Endothelial cell of umbilical vein (primary cell): ENCODE results near the gene MDFI. TPM values are rescaled to one million over a fixed set of nuclear protein-coding genes. Genes with fewer than 3 reads are reported as not detected.

Source experiments
- BruUV-seq: library from RNA; stranded (reverse); fragments of 400-500 nt; replicated peaks from 2 replicates; lab custom pipeline; 2021; lab: Mats Ljungman, UMichigan
- CTCF ChIA-PET: fragments of 300-600, 350-600 bp; sonication (Branson Sonifier 250); formaldehyde crosslinking; loops from one replicate; lab custom pipeline; 2021; ENCODE audit warnings: antibody characterized with exemption, inconsistent platforms; lab: Charles Lee
- POLR2A ChIA-PET: fragments of 300-600, 350-600 bp; sonication (Branson Sonifier 250); formaldehyde crosslinking; loops from one replicate; lab custom pipeline; 2021; ENCODE audit warnings: antibody characterized with exemption, inconsistent platforms; lab: Charles Lee
- DNase-seq: peaks from one replicate; pipeline ENCODE4 v3.0.0-alpha.2; 2011; ENCODE audit warnings: low read depth, low spot score
- FAIRE-seq: peaks from 2 replicates; lab custom pipeline; 2011; peaks lifted over from hg19 to GRCh38; lab: Jason Lieb, UNC
- H2AFZ ChIP-seq: 2 replicates; pipeline ENCODE4 v1.6.0; 2012; ENCODE audit warnings: low read depth, low read length, control low read depth, inconsistent platforms
- H3K27ac ChIP-seq: 2 replicates; pipeline ENCODE4 v1.5.1; 2011; ENCODE audit warnings: low read depth, mild to moderate bottlenecking, control low read depth, low read length, moderate library complexity; ENCODE audit not compliant: insufficient read depth
- H3K27me3 ChIP-seq, 2 experiments: 2 replicates each; pipeline versions ENCODE4 v1.6.0 to v1.6.1; 2011; ENCODE audit warnings: low read length in 2 of 2, mixed read lengths in 1 of 2; ENCODE audit not compliant: control insufficient read depth in 2 of 2, insufficient read depth in 2 of 2
- H3K36me3 ChIP-seq, 2 experiments: 2 replicates in 1 of 2; 3 replicates in 1 of 2; pipeline ENCODE4 v1.5.1; 2011; ENCODE audit warnings: low read length in 2 of 2, mild to moderate bottlenecking in 1 of 2, moderate library complexity in 1 of 2; ENCODE audit not compliant: control insufficient read depth in 2 of 2, insufficient read depth in 2 of 2; ENCODE audit errors: extremely low read depth in 1 of 2
- H3K4me1 ChIP-seq: 3 replicates; pipeline ENCODE4 v1.5.1; 2011; ENCODE audit warnings: mild to moderate bottlenecking, low read length; ENCODE audit not compliant: control insufficient read depth, insufficient read depth; ENCODE audit errors: extremely low read depth
- H3K4me2 ChIP-seq: 2 replicates; pipeline ENCODE4 v1.6.1; 2011; ENCODE audit warnings: low read length, control low read depth, mixed read lengths; ENCODE audit not compliant: insufficient read depth
- H3K4me3 ChIP-seq, 3 experiments: fragments of 200-600 bp in 1 of 3; sonication (generic), shearing (Covaris generic) in 1 of 3; replicated peaks in 1 of 3; 2 replicates each; pipeline ENCODE4 v1.5.1; 2011 to 2016; ENCODE audit warnings: control low read depth in 3 of 3, low read length in 3 of 3, mild to moderate bottlenecking in 2 of 3, inconsistent platforms in 1 of 3, low read depth in 1 of 3, moderate library complexity in 1 of 3; ENCODE audit not compliant: insufficient read depth in 1 of 3
- H3K79me2 ChIP-seq: 2 replicates; pipeline ENCODE4 v1.6.0; 2012; ENCODE audit warnings: low read length, inconsistent platforms; ENCODE audit not compliant: control insufficient read depth, insufficient read depth
- H3K9ac ChIP-seq: replicated peaks from 2 replicates; pipeline ENCODE3; 2011; ENCODE audit warnings: low read length, control low read depth; ENCODE audit not compliant: insufficient read depth; ENCODE audit errors: extremely low read depth
- H3K9me1 ChIP-seq: replicated peaks from 3 replicates; pipeline ENCODE4 v1.6.0; 2011; ENCODE audit warnings: mild to moderate bottlenecking, low read length; ENCODE audit not compliant: control insufficient read depth, insufficient read depth; ENCODE audit errors: extremely low read depth
- H3K9me3 ChIP-seq: replicated peaks from 2 replicates; pipeline ENCODE4 v1.5.1; 2012; ENCODE audit warnings: low read length, inconsistent platforms; ENCODE audit not compliant: control insufficient read depth, insufficient read depth
- H4K20me1 ChIP-seq: replicated peaks from 2 replicates; pipeline ENCODE3; 2011; ENCODE audit warnings: mild to moderate bottlenecking, low read length; ENCODE audit not compliant: control insufficient read depth, insufficient read depth; ENCODE audit errors: extremely low read depth
- EZH2 ChIP-seq: IDR thresholded peaks from 2 replicates; pipeline ENCODE4 v1.6.1; 2012; ENCODE audit warnings: borderline replicate concordance, low read depth, mild to moderate bottlenecking, moderate library complexity, low read length, inconsistent platforms; ENCODE audit not compliant: severe bottlenecking
- FOS ChIP-seq: IDR thresholded peaks from 2 replicates; pipeline ENCODE4 v1.6.1; 2011; ENCODE audit warnings: mild to moderate bottlenecking, low read length, moderate library complexity, borderline replicate concordance; ENCODE audit not compliant: insufficient read depth
- GATA2 ChIP-seq: IDR thresholded peaks from 2 replicates; pipeline ENCODE4 v1.7.0; 2011; ENCODE audit warnings: low read depth, mild to moderate bottlenecking, moderate library complexity, mixed read lengths, low read length; ENCODE audit not compliant: insufficient read length, insufficient read depth
- POLR2A ChIP-seq: IDR thresholded peaks from 2 replicates; pipeline ENCODE4 v1.6.1; 2012; ENCODE audit warnings: low read depth, mild to moderate bottlenecking, control low read depth, low read length
- dilution Hi-C: fragments of 300-500 bp; cut with MboI; formaldehyde crosslinking; loops from one replicate; pipeline ENCODE4 v1.15.0; 2019; ENCODE audit warnings: low sequenced_read_pairs; ENCODE audit not compliant: extremely low pct_ligation_motif_present
- intact Hi-C: fragments of 100-400 bp; cut with micrococcal nuclease; formaldehyde crosslinking; loops from one replicate; pipeline ENCODE4 v1.10.0; 2022
- polyA plus RNA-seq, 4 experiments: library from polyadenylated mRNA; depleted of rRNA in 3 of 4; stranded (reverse) in 3 of 4; unstranded in 1 of 4; fragments of >200 nt; gene quantifications; 2 replicates each; pipeline versions ENCODE4 v1.2.1 to v1.2.3, GENCODE V29; 2011 to 2012; ENCODE audit warnings: missing spikeins in 1 of 4
- total RNA-seq: library from RNA; stranded (reverse); gene quantifications from 2 replicates; pipeline ENCODE4 v1.2.3, GENCODE V29; 2021
- TF ChIP-seq, protein P1 (sequence below), 2 donors: IDR thresholded peaks; 1 replicate in 1 of 2; 2 replicates in 1 of 2; pipeline ENCODE4 v1.5.1; 2011; ENCODE audit warnings: low read length in 2 of 2, mild to moderate bottlenecking in 2 of 2, moderate library complexity in 2 of 2, control low read depth in 1 of 2, inconsistent platforms in 1 of 2, low read depth in 1 of 2; ENCODE audit not compliant: insufficient read depth in 1 of 2; ENCODE audit errors: extremely low read depth in 1 of 2
- TF ChIP-seq, protein P2 (sequence below): IDR thresholded peaks from 2 replicates; pipeline ENCODE4 v1.6.1; 2011; ENCODE audit not compliant: insufficient read depth, insufficient read length

Gene MDFI
- total and polyA plus RNA-seq, 2 donors (not counting 3 experiments of a cell fraction or from before 2014, with no cell fraction given): 32.4 to 74.1 TPM

DNA sequence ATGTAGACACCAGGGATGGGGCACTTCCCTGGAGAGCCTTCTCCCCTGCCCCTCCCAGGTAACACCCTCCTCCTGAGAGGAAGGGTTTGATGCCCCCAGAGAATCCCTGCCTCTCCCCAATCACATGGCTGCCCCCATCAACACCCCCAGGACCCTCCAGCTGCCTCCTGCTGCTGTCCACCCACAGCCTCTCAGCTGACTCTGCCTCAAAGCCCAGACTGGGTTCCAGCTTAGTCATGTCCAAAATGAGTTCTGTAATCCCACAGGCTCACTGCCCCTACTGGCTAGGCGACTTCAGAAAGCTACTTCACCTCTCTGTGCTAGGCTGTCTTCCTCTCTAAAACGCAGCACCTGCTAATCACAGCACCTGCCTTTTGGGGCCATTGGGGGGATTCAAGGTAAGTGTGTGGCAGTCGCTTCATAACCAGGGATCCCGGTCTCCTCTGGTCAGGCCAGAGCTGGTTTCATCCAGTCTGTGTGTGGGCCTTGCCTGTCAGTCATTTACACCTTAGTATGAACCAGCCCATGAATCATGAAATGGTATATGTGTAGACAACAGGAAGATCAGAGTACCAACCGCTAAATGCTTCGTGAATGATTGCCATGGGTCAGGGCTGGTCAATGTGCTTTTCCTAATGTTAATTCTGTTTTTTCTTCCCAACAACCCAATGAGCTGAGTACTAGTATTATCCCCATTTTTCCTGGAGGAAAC, 56.7 kb downstream of the MDFI start:
- Histone ChIP-seq H3K79me2 (no peaks in the 10 kb centered on the region), H3K4me1 (peaks cover 19% of the 10 kb centered on the region), H3K36me3 (no peaks in the 10 kb centered on the region), H3K4me3 (no peak overlapping the region), H2AFZ (no peak overlapping the region), H3K27me3 (peaks cover 0 to 2% of the 10 kb centered on the region in 2 experiments), H3K27ac (no peak overlapping the region), H4K20me1 (no peaks in the 10 kb centered on the region), H3K9ac (no peak overlapping the region), H3K4me2 (no peak overlapping the region), H3K9me1 (no peaks in the 10 kb centered on the region), H3K9me3 (no peaks in the 10 kb centered on the region)
- DNase-seq: no peak
- no peak for FAIRE-seq
- dilution Hi-C loops: no loop called here
- ChIA-PET CTCF (interaction anchor here (1.2 to 2.7 kb wide), 4 partner anchors 12 to 92 kb away, joined by 4 to 9 read pairs (median 7); no protein-coding TSS in a partner anchor), POLR2A (no interaction called here)
- TF ChIP-seq, protein P1, sequence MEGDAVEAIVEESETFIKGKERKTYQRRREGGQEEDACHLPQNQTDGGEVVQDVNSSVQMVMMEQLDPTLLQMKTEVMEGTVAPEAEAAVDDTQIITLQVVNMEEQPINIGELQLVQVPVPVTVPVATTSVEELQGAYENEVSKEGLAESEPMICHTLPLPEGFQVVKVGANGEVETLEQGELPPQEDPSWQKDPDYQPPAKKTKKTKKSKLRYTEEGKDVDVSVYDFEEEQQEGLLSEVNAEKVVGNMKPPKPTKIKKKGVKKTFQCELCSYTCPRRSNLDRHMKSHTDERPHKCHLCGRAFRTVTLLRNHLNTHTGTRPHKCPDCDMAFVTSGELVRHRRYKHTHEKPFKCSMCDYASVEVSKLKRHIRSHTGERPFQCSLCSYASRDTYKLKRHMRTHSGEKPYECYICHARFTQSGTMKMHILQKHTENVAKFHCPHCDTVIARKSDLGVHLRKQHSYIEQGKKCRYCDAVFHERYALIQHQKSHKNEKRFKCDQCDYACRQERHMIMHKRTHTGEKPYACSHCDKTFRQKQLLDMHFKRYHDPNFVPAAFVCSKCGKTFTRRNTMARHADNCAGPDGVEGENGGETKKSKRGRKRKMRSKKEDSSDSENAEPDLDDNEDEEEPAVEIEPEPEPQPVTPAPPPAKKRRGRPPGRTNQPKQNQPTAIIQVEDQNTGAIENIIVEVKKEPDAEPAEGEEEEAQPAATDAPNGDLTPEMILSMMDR (IDR thresholded peaks at IDR 0.05; ENCODE audit: extremely low read depth in 1 of 2, insufficient read depth in 1 of 2, low read depth in 1 of 2, low read length in 2 of 2): no peak
- TF ChIP-seq POLR2A: no peak
- TF ChIP-seq FOS: no peak
- TF ChIP-seq EZH2: no peak
- no peak for TF ChIP-seq GATA2
- TF ChIP-seq, protein P2, sequence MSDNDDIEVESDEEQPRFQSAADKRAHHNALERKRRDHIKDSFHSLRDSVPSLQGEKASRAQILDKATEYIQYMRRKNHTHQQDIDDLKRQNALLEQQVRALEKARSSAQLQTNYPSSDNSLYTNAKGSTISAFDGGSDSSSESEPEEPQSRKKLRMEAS: no peak
- intact Hi-C loops: no loop called here
- BruUV-seq: no TSS peak
